SK-N-MC (cell line): ENCODE data around the gene L2HGDH.

ENCODE experiments used
- DNase-seq: peaks from one replicate; pipeline ENCODE4 v3.0.0-alpha.2; 2011; ENCODE audit warnings: low read depth, low spot score
- H3K27ac ChIP-seq: fragments of 200-600 bp; sonication (generic); 2 replicates; pipeline ENCODE4 v1.5.1; 2016; ENCODE audit warnings: mixed run types
- H3K36me3 ChIP-seq: fragments of 200-600 bp; sonication (generic); 2 replicates; pipeline ENCODE4 v1.6.1; 2017; ENCODE audit warnings: antibody characterized with exemption, low read length, mixed read lengths; ENCODE audit not compliant: insufficient read depth
- H3K4me3 ChIP-seq: fragments of 200-600 bp; sonication (generic); 2 replicates; pipeline ENCODE4 v1.5.1; 2016
- H3K9ac ChIP-seq: fragments of 200-600 bp; sonication (generic); 2 replicates; pipeline ENCODE4 v1.8.0; 2017; ENCODE audit warnings: mixed run types, mixed read lengths; ENCODE audit not compliant: insufficient read length
- H3K9me3 ChIP-seq: fragments of 200-600 bp; sonication (generic); 2 replicates; pipeline ENCODE4 v1.6.1; 2017; ENCODE audit warnings: low read depth, mild to moderate bottlenecking, antibody characterized with exemption, low read length, moderate library complexity, mixed read lengths
- EZH2 ChIP-seq: fragments of 200-600 bp; sonication (generic); IDR thresholded peaks from one replicate; pipeline ENCODE4 v1.6.1; 2017; ENCODE audit warnings: antibody characterized with exemption
- FOXP2 ChIP-seq: optimal IDR thresholded peaks from 2 replicates; pipeline ENCODE3; 2011; ENCODE audit warnings: mild to moderate bottlenecking, moderate library complexity; ENCODE audit not compliant: insufficient read depth; ENCODE audit errors: extremely low read length, control extremely low read depth
- POLR2AphosphoS5 ChIP-seq: IDR thresholded peaks from 2 replicates; pipeline ENCODE4 v1.6.1; 2012; ENCODE audit warnings: mild to moderate bottlenecking, low read depth, low read length, borderline replicate concordance

The L2HGDH gene

GRCh38 chr14:50288146-50288545 is 23.9 kb downstream of the L2HGDH start:
- H3K4me3 ChIP-seq, result no peak overlapping the region
- TF ChIP-seq FOXP2 (no peak), POLR2AphosphoS5 (no peak), EZH2 (no peak)
- DNase-seq, result no peak
- H3K9me3 ChIP-seq, result no peaks in the 10 kb centered on the region
- H3K36me3 ChIP-seq, result peaks cover 10% of the 10 kb centered on the region
- no peak overlapping the region for H3K9ac ChIP-seq
- no peak overlapping the region for H3K27ac ChIP-seq

GRCh38 chr14:50285861-50286260 is 26.2 kb downstream of the L2HGDH start:
- no peak overlapping the region for H3K9ac ChIP-seq
- H3K27ac ChIP-seq, result no peak overlapping the region
- DNase-seq, result no peak
- no peak overlapping the region for H3K4me3 ChIP-seq
- H3K9me3 ChIP-seq, result no peaks in the 10 kb centered on the region
- H3K36me3 ChIP-seq, result peaks cover 4% of the 10 kb centered on the region; the same call in 1 of the 2 replicates
- no peak for TF ChIP-seq POLR2AphosphoS5
- TF ChIP-seq EZH2, result no peak
- no peak for TF ChIP-seq FOXP2

- TF ChIP-seq FOXP2 (no peak), POLR2AphosphoS5 (no peak), EZH2 (no peak)
- DNase-seq, result no peak
- Histone ChIP-seq H3K36me3 (peaks cover 7% of the 10 kb centered on the region), H3K9me3 (no peaks in the 10 kb centered on the region), H3K27ac (no peak overlapping the region), H3K4me3 (no peak overlapping the region), H3K9ac (no peak overlapping the region)
These were observed 39.5 kb downstream of the L2HGDH start for GRCh38 chr14:50272498-50272897.

- DNase-seq, result no peak
These were observed 41.1 kb downstream of the L2HGDH start for GRCh38 chr14:50270932-50271331.

GRCh38 chr14:50265029-50265428 is 47.0 kb downstream of the L2HGDH start:
- H3K9ac ChIP-seq, result no peak overlapping the region
- H3K36me3 ChIP-seq, result no peaks in the 10 kb centered on the region
- H3K27ac ChIP-seq, result no peak overlapping the region
- no peaks in the 10 kb centered on the region for H3K9me3 ChIP-seq
- no peak overlapping the region for H3K4me3 ChIP-seq
- DNase-seq, result no peak
- TF ChIP-seq EZH2 (no peak), FOXP2 (no peak), POLR2AphosphoS5 (no peak)

More at GRCh38 chr14:50270932-50271331, 41.1 kb downstream of the L2HGDH start:
- no peak overlapping the region for H3K27ac ChIP-seq
- no peaks in the 10 kb centered on the region for H3K9me3 ChIP-seq
- peaks cover 7% of the 10 kb centered on the region for H3K36me3 ChIP-seq
- H3K9ac ChIP-seq, result no peak overlapping the region
- no peak overlapping the region for H3K4me3 ChIP-seq
- no peak for TF ChIP-seq POLR2AphosphoS5
- no peak for TF ChIP-seq EZH2
- TF ChIP-seq FOXP2, result no peak

- Histone ChIP-seq H3K9me3 (no peaks in the 10 kb centered on the region), H3K9ac (no peak overlapping the region), H3K27ac (no peak overlapping the region), H3K36me3 (no peaks in the 10 kb centered on the region), H3K4me3 (no peak overlapping the region)
- no peak for TF ChIP-seq POLR2AphosphoS5
- no peak for TF ChIP-seq EZH2
- TF ChIP-seq FOXP2, result no peak
- no peak for DNase-seq
These were observed 48.7 kb downstream of the L2HGDH start for GRCh38 chr14:50263321-50263720.

GRCh38 chr14:50262865-50263264 is 49.2 kb downstream of the L2HGDH start:
- no peak for TF ChIP-seq FOXP2
- TF ChIP-seq POLR2AphosphoS5, result no peak
- no peak for TF ChIP-seq EZH2
- Histone ChIP-seq H3K9me3 (no peaks in the 10 kb centered on the region), H3K4me3 (no peak overlapping the region), H3K9ac (no peak overlapping the region), H3K36me3 (no peaks in the 10 kb centered on the region), H3K27ac (no peak overlapping the region)
- DNase-seq, result no peak

- no peaks in the 10 kb centered on the region for H3K9me3 ChIP-seq
- H3K4me3 ChIP-seq, result no peak overlapping the region
- no peaks in the 10 kb centered on the region for H3K36me3 ChIP-seq
- no peak for DNase-seq
- no peak overlapping the region; the same call in 1 of the 2 replicates for H3K27ac ChIP-seq
- no peak overlapping the region for H3K9ac ChIP-seq
- TF ChIP-seq FOXP2, result no peak
- TF ChIP-seq EZH2, result no peak
- no peak for TF ChIP-seq POLR2AphosphoS5
These were observed 51.5 kb downstream of the L2HGDH start for GRCh38 chr14:50260511-50260910.

- Histone ChIP-seq H3K27ac (no peak overlapping the region; the same call in 1 of the 2 replicates), H3K36me3 (no peaks in the 10 kb centered on the region), H3K9ac (no peak overlapping the region), H3K4me3 (no peak overlapping the region), H3K9me3 (no peaks in the 10 kb centered on the region)
- DNase-seq, result no peak
- no peak for TF ChIP-seq POLR2AphosphoS5
- TF ChIP-seq EZH2, result no peak
- TF ChIP-seq FOXP2, result no peak
These were observed 52.0 kb downstream of the L2HGDH start for GRCh38 chr14:50260072-50260471.
